Cardiac fibroblast (primary cell): Measurements from ENCODE around the gene JPT1.

Experiments
- DNase-seq, 2 donors: peaks; one replicate each; pipeline versions ENCODE4 v3.0.0 to v3.0.0-alpha.2; 2010; ENCODE audit warnings: low read depth in 2 of 2
- H3K4me3 ChIP-seq, 2 donors: replicated peaks in 1 of 2; 1 replicate in 1 of 2; 2 replicates in 1 of 2; pipeline ENCODE4 v1.5.1; 2011; ENCODE audit warnings: low read depth in 2 of 2, low read length in 2 of 2, mild to moderate bottlenecking in 2 of 2, moderate library complexity in 1 of 2
- CTCF ChIP-seq: IDR thresholded peaks from one replicate; pipeline ENCODE4 v1.5.1; 2011; ENCODE audit warnings: low read depth, mild to moderate bottlenecking, low read length, inconsistent platforms

JPT1 gene

GRCh38 chr17:75182569-75183436 lies 28.5 kb upstream of the JPT1 start, which contains the start of gene SUMO2:
TSS of gene SUMO2 (minus strand) at chr17:75182959. CDS start at chr17:75182834, 125 bp downstream.
- TF ChIP-seq CTCF = no peak
- peak within 1 kb of the TSS; percentile 98 for H3K4me3 ChIP-seq
- peak; percentile 96 to 98 for DNase-seq

GRCh38 chr17:75182319-75182568 lies 27.9 kb upstream of the JPT1 start:
- no peak for TF ChIP-seq CTCF
- no peak for DNase-seq
- peak overlapping the region; percentile 98 for H3K4me3 ChIP-seq

- DNase-seq = no peak
- no peak for TF ChIP-seq CTCF
These were observed 27.5 kb upstream of the JPT1 start for GRCh38 chr17:75181608-75182318.

GRCh38 chr17:75181110-75181509 lies 26.8 kb upstream of the JPT1 start:
- H3K4me3 ChIP-seq = peak overlapping the region; percentile 98
- DNase-seq = no peak
- TF ChIP-seq CTCF = no peak

More at GRCh38 chr17:75181608-75182318, 27.5 kb upstream of the JPT1 start:
- H3K4me3 ChIP-seq = peak overlapping the region; percentile 98

GRCh38 chr17:75178453-75178852 lies 24.1 kb upstream of the JPT1 start:
- no peak overlapping the region for H3K4me3 ChIP-seq
- no peak for DNase-seq
- no peak for TF ChIP-seq CTCF

- no peak for TF ChIP-seq CTCF
- no peak overlapping the region for H3K4me3 ChIP-seq
- DNase-seq = no peak
These were observed 22.3 kb upstream of the JPT1 start for GRCh38 chr17:75176625-75177024.
